DND-41 (cell line): ENCODE measurements around the gene AHCY.

ENCODE experiments used
- EZH2 ChIP-seq: IDR thresholded peaks from 3 replicates; pipeline ENCODE4 v1.6.1; 2012; ENCODE audit warnings: borderline replicate concordance, low read depth, mild to moderate bottlenecking, moderate library complexity, low read length, inconsistent platforms; ENCODE audit not compliant: severe bottlenecking
- TF ChIP-seq, protein P1 (sequence below): IDR thresholded peaks from 2 replicates; pipeline ENCODE4 v1.5.1; 2012; ENCODE audit warnings: borderline replicate concordance, low read length, moderate library complexity, mild to moderate bottlenecking; ENCODE audit not compliant: poor library complexity, severe bottlenecking; ENCODE audit errors: extremely low read depth

DNA sequence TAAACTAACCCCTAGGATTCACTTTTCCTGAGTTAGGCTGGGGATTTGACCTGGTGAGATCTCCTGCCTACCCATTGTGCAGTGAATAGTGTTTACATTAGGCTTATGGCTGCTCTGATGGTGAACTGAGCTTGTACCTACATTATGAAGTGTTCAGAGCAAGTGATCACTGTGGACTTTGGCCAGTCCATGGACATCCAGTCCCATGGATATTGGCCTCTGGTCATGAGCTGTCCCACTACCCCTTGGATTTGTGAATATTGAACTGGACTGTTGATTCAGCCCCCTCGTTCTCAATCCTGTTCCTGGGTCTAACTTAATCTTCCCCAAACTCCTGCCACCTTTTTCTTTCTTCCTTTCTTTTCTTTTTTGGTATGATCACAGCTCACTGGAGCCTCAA is 48.2 kb downstream of the AHCY start:
- TF ChIP-seq, protein P1, sequence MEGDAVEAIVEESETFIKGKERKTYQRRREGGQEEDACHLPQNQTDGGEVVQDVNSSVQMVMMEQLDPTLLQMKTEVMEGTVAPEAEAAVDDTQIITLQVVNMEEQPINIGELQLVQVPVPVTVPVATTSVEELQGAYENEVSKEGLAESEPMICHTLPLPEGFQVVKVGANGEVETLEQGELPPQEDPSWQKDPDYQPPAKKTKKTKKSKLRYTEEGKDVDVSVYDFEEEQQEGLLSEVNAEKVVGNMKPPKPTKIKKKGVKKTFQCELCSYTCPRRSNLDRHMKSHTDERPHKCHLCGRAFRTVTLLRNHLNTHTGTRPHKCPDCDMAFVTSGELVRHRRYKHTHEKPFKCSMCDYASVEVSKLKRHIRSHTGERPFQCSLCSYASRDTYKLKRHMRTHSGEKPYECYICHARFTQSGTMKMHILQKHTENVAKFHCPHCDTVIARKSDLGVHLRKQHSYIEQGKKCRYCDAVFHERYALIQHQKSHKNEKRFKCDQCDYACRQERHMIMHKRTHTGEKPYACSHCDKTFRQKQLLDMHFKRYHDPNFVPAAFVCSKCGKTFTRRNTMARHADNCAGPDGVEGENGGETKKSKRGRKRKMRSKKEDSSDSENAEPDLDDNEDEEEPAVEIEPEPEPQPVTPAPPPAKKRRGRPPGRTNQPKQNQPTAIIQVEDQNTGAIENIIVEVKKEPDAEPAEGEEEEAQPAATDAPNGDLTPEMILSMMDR: no peak
- no peak for TF ChIP-seq EZH2
